DND-41 (cell line): ENCODE results near the gene C19orf33.

Source experiments
- EZH2 ChIP-seq: IDR thresholded peaks from 3 replicates; pipeline ENCODE4 v1.6.1; 2012; ENCODE audit warnings: borderline replicate concordance, low read depth, mild to moderate bottlenecking, moderate library complexity, low read length, inconsistent platforms; ENCODE audit not compliant: severe bottlenecking
- TF ChIP-seq, protein P1 (sequence below): IDR thresholded peaks from 2 replicates; pipeline ENCODE4 v1.5.1; 2012; ENCODE audit warnings: borderline replicate concordance, low read length, moderate library complexity, mild to moderate bottlenecking; ENCODE audit not compliant: poor library complexity, severe bottlenecking; ENCODE audit errors: extremely low read depth

DNA sequence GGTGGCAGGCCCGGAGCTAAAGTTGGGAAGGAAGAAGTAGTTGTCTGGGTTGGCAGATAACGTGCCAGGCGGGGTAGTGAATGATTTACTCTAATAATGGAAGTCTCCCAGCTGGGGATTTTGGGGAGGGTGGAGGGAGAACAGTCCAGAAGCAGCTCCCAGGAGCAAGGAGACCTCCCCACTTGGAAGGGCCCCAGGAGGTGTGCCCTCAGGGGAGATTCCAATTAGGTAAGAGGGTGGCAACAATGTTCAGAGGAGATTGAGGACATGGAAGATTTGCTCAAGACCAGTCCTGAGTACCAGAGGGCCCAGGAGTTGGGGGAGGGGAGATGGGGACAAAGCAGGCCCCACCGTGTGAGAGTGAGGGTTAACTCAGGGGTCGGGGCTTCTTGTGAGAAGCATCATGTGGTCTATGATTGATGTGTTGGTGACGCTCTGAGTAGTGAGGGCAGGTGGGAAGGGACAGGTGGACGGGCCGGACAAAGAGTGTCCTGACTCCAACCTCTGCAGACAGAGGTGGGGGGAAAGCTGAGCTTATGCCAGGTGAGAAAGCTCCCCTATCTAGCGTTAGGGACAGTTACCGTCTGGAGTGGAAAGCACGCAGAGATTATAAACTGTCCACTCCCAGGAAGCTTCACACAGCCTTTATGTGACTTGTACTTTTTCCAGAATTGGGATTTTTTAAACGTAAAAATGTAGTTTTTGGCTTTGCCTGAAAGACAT, 36.1 kb upstream of the C19orf33 start:
- TF ChIP-seq, protein P1, sequence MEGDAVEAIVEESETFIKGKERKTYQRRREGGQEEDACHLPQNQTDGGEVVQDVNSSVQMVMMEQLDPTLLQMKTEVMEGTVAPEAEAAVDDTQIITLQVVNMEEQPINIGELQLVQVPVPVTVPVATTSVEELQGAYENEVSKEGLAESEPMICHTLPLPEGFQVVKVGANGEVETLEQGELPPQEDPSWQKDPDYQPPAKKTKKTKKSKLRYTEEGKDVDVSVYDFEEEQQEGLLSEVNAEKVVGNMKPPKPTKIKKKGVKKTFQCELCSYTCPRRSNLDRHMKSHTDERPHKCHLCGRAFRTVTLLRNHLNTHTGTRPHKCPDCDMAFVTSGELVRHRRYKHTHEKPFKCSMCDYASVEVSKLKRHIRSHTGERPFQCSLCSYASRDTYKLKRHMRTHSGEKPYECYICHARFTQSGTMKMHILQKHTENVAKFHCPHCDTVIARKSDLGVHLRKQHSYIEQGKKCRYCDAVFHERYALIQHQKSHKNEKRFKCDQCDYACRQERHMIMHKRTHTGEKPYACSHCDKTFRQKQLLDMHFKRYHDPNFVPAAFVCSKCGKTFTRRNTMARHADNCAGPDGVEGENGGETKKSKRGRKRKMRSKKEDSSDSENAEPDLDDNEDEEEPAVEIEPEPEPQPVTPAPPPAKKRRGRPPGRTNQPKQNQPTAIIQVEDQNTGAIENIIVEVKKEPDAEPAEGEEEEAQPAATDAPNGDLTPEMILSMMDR, result no peak
- TF ChIP-seq EZH2, result no peak
